ENCODE data around the gene AIG1.

AIG1 gene

GRCh38 chr6:143261899-143262436 lies 201.3 kb downstream of the AIG1 start:
- in situ Hi-C loops (cut with HindIII; ENCODE audit: low sequenced_read_pairs) = no loop called here

- in situ Hi-C loops (cut with HindIII; ENCODE audit: low sequenced_read_pairs) = no loop called here
Measured at GRCh38 chr6:143262859-143263258, 202.2 kb downstream of the AIG1 start.

- in situ Hi-C loops (cut with HindIII; ENCODE audit: low sequenced_read_pairs) = no loop called here
Measured at GRCh38 chr6:143264379-143264778, 203.7 kb downstream of the AIG1 start.

- in situ Hi-C loops (cut with HindIII; ENCODE audit: low sequenced_read_pairs) = no loop called here
Measured at GRCh38 chr6:143264986-143265764, 204.5 kb downstream of the AIG1 start.

DNA sequence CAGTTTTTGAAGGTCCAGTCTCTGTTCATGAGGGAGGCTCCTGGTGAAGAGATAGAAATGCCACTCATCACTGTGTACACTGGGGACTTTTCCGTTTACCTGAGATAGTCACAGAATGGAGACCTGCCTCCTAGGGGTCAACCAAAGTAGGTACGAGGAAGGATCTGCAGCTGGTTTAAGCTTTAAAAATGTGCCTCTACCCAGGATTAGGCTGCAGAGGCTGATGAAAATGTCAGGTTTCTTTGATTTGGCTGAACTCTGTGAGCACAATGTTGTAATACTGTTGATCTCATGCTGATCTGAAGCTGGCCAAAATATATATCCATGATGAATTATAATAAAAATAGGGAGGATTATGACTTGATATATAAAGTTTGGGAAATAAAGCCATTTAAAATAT lies 207.1 kb downstream of the AIG1 start:
- in situ Hi-C loops (cut with HindIII; ENCODE audit: low sequenced_read_pairs) = no loop called here

DNA sequence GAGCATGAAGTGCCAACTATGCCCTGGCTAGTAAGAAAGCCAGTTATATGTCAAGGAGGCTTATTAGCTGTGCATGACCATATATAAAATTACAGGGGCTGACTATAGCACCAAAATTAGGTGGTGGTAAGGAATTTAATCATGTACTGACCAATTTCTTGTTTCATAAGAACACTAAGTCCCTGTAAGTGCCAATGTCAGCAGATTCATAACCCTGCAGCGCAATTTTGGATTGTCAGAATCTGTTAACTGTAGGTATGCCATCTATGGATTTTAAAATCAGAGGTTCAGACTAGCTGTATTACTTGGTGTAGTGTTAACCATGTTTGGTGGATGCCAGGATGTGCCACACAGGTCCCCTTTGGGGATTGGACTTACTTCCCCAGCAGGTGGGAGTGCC lies 207.8 kb downstream of the AIG1 start:
- in situ Hi-C loops (cut with HindIII; ENCODE audit: low sequenced_read_pairs) = no loop called here

DNA sequence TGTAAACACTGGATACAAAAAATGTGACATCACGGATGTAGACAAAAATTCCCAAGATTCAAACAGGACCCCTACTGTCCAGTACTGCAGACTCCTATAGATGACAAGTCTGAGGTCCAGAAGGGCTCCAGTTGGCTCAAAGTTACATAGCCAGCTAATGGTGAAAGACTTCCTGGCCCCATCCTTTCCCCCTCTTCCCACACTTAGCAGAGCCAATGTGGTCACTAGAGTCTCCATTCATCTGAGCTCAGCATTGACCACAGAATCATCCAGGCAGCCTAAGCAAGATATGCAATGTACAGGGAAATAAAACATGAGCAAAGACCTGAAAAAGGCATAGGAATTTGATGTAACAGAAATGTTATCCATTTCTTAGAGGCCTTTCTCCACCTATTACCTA lies 209.3 kb downstream of the AIG1 start:
- in situ Hi-C loops (cut with HindIII; ENCODE audit: low sequenced_read_pairs) = no loop called here

DNA sequence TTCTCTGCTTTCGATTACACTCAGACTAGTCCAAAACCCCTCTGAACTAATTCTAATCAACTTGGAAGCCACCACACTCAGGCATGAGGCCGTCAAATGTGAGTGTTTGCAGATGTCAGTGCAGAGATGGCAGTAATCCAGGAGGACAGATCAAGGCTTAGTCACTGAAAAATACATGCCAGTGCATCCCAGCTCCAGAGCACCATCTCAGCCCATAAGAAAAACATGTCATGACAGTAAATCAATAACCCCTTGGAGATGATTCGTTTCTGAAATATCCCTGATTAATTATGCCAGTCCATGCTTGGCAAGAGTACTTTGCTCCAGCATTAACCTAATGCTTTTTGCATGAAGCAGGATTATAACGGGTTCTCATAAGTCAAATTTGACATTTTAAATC lies 210.3 kb downstream of the AIG1 start:
- in situ Hi-C loops (cut with HindIII; ENCODE audit: low sequenced_read_pairs) = no loop called here

- in situ Hi-C loops (cut with HindIII; ENCODE audit: low sequenced_read_pairs) = no loop called here
Measured at GRCh38 chr6:143276436-143276835, 215.7 kb downstream of the AIG1 start.

DNA sequence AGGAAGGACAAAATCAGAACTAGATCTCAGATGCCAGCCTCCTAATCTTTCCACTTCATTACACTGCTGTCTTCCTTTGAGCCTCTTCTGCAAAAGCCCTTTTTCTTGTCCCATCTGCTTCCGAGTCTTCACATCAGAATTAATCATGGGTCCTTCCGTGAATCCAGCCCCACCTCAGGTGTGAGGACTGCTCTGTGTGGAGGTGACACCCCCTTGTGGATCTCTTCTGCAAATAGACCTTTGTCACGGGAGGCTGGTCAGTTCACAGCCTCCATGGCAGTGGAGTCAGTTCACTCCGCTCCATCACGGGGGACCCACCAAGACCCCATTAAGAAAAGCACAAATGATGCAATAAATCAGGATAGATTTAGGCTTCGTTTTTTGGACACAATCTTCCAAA lies 218.7 kb downstream of the AIG1 start:
- in situ Hi-C loops (cut with HindIII; ENCODE audit: low sequenced_read_pairs) = no loop called here

- in situ Hi-C loops (cut with HindIII; ENCODE audit: low sequenced_read_pairs) = no loop called here
Measured at GRCh38 chr6:143283887-143284645, 223.4 kb downstream of the AIG1 start.

DNA sequence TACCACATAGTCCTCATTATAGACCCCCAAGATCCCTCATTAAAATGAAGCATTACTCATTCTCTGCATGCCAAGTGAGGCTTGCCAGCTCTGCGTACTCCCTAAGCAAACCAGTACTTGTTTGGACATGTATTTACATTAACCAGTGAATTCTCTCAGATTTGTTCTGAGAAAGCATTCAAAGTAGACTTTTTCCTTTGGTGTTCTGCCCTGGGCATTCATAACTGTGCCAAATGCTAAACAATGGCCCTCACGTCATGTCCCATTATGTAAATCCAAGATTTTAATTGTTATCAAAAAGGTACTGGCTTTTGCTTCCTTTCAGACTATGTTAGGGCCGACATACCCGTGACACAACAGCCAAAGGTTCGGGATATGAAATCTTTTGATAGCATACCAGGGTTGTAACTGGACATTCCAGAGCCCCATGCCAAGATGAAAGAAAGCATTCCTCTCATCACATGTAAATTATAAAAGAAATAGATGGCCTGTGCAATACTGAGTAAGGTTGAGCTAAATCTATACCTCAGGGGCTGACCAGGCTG lies 225.6 kb downstream of the AIG1 start:
- in situ Hi-C loops (cut with HindIII; ENCODE audit: low sequenced_read_pairs) = no loop called here

GRCh38 chr6:143288923-143289322 lies 228.2 kb downstream of the AIG1 start:
- in situ Hi-C loops (cut with HindIII; ENCODE audit: low sequenced_read_pairs) = no loop called here

DNA sequence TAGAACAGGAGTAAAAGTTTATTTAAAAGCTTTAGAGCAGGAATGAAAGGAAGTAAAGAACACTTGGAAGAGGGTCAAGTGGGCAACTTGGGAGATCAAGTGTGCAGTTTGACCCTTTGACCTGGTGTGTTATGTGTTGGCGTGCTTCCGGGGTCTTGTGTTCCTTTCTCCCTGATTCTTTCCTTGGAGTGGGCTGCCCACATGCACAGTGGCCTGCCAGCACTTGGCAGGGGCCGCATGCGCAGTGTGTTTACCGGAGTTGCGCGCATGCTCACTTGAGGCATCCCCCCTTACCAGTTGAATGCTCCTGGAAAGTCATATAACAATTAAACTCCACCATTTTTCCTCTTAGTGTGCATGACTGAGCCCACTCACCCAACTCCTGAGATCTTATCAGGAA lies 229.5 kb downstream of the AIG1 start:
- in situ Hi-C loops (cut with HindIII; ENCODE audit: low sequenced_read_pairs) = no loop called here

DNA sequence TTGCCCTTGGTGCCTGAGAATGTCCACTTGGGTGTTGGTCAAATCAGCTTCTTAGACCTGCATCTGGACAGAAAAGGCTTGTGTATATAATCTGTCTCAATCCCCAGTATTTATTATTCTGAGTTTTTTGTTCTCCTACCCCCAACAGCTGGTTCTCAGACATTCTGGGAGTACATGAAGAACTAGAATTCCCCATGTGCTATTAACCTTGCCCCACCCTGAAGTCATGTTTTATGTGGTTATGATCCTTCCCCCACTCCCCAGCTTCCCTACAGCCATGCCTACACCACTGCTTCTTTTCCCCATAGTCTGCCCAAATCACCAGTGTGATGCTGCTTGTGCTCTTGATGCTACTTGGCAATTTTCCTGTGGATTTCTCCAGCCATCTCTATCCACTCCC lies 232.8 kb downstream of the AIG1 start:
- in situ Hi-C loops (cut with HindIII; ENCODE audit: low sequenced_read_pairs) = no loop called here

GRCh38 chr6:143294265-143294860 lies 233.7 kb downstream of the AIG1 start:
- in situ Hi-C loops (cut with HindIII; ENCODE audit: low sequenced_read_pairs) = no loop called here

DNA sequence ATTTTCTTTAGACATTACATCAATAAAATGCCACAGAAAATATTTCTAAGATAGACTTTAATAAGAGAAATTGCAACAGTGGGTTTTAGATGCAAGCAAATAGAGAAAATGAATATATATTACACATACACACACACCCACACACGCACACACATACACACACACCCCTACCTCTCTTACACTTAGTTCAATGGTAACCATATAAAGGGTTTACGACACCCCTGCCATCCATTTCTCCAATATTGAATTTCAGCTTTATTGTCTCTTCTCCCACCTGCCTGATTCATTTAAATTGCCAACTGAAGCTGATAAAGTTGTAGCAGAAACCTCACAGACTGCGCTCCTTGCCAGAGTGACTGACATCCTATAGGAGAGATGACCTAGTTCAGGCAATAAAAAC lies 235.2 kb downstream of the AIG1 start:
- in situ Hi-C loops (cut with HindIII; ENCODE audit: low sequenced_read_pairs) = no loop called here

DNA sequence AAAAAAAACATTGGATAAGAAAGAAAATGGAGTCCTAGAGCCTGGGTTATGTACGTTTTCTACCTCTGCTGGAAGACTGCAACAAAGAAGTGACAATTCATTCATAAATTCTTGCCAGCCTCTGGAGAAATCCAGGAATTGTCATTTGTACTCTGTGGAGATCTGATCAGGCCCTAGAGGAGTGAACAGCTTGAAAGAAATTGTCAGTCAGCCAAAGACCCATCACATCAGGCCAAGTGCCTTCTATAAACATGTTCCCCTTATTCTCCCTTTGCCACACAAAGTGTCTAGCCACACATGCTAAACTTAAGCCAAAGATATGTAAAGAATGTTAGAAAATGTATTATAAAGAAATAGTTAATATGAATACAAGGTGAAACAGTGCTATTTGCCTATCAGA lies 237.4 kb downstream of the AIG1 start:
- in situ Hi-C loops (cut with HindIII; ENCODE audit: low sequenced_read_pairs) = no loop called here

GRCh38 chr6:143299253-143300166 lies 238.8 kb downstream of the AIG1 start:
- in situ Hi-C loops (cut with HindIII; ENCODE audit: low sequenced_read_pairs) = no loop called here

GRCh38 chr6:143301188-143301587 lies 240.5 kb downstream of the AIG1 start:
- in situ Hi-C loops (cut with HindIII; ENCODE audit: low sequenced_read_pairs) = no loop called here

Data from DLD1 (cell line).